Stimulated activated CD8-positive, alpha-beta memory T cell treated with anti-CD3 and anti-CD28 coated beads, Interleukin-2, amount 100 ng/mL, for 48 hours (primary cell): Measurements from ENCODE around the gene AFP.

ENCODE experiments used
- DNase-seq, 2 donors: peaks; one replicate each; pipeline ENCODE4 v3.0.0-alpha.2; 2020; ENCODE audit warnings: low read depth in 2 of 2

Gene AFP

GRCh38 chr4:73414936-73415271, 21.1 kb upstream of the AFP start:
- DNase-seq: no peak

GRCh38 chr4:73415807-73416238, 20.2 kb upstream of the AFP start:
- DNase-seq: no peak

GRCh38 chr4:73416423-73417087, 19.5 kb upstream of the AFP start:
- no peak for DNase-seq

GRCh38 chr4:73417342-73417741, 18.7 kb upstream of the AFP start:
- no peak for DNase-seq

GRCh38 chr4:73417973-73418372, 18.0 kb upstream of the AFP start:
- DNase-seq: no peak

GRCh38 chr4:73418677-73419076, 17.3 kb upstream of the AFP start:
- no peak for DNase-seq

GRCh38 chr4:73419106-73420038, 16.6 kb upstream of the AFP start:
- no peak for DNase-seq

GRCh38 chr4:73420615-73421014, 15.4 kb upstream of the AFP start:
- no peak for DNase-seq

GRCh38 chr4:73421708-73422457, 14.1 kb upstream of the AFP start:
- DNase-seq: no peak

- no peak for DNase-seq
These were observed 13.6 kb upstream of the AFP start for GRCh38 chr4:73422458-73422752.

- DNase-seq: no peak
These were observed 12.8 kb upstream of the AFP start for GRCh38 chr4:73423184-73423583.

- no peak for DNase-seq
These were observed 9.4 kb upstream of the AFP start for GRCh38 chr4:73426666-73427065.

- no peak for DNase-seq
These were observed 6.9 kb upstream of the AFP start for GRCh38 chr4:73429118-73429517.

GRCh38 chr4:73429826-73430587, 6.0 kb upstream of the AFP start:
- no peak for DNase-seq

GRCh38 chr4:73431813-73432168, 4.2 kb upstream of the AFP start:
- no peak for DNase-seq

- no peak for DNase-seq
These were observed 3.6 kb upstream of the AFP start for GRCh38 chr4:73432169-73433000.

GRCh38 chr4:73433140-73433539, 2.9 kb upstream of the AFP start:
- no peak for DNase-seq

GRCh38 chr4:73434311-73434710, 1.7 kb upstream of the AFP start:
- DNase-seq: no peak

GRCh38 chr4:73436674-73437557, 895 bp downstream of the AFP start:
- DNase-seq: no peak

- no peak for DNase-seq
These were observed 1.5 kb downstream of the AFP start for GRCh38 chr4:73437558-73437956.
